Calu3 (cell line): ENCODE measurements around the gene TDRD15. TPM values are rescaled to one million over a fixed set of nuclear protein-coding genes. Genes with fewer than 3 reads are reported as not detected.
"Not testable (repeated sequence)": the region's sequence is repeated elsewhere in the genome, so short reads cannot be mapped to it uniquely, and the experiment has no call there.

Source experiments
- BruUV-seq: library from RNA; stranded (reverse); fragments of 400-500 nt; replicated peaks from 2 replicates; lab custom pipeline; 2021; lab: Mats Ljungman, UMichigan
- CTCF ChIA-PET: fragments of 300-600 bp; sonication (Branson Sonifier 250); formaldehyde crosslinking; loops from one replicate; lab custom pipeline; 2022; ENCODE audit warnings: antibody characterized with exemption; lab: Charles Lee
- DNase-seq: peaks from one replicate; pipeline ENCODE4 v3.0.0; 2022
- H3K27ac Mint-ChIP-seq: one replicate; pipeline ENCODE4 v1.8.0; 2022; ENCODE audit warnings: mixed read lengths; ENCODE audit not compliant: unreplicated experiment
- H3K27me3 Mint-ChIP-seq: one replicate; pipeline ENCODE4 v1.8.0; 2022; ENCODE audit warnings: mixed read lengths; ENCODE audit not compliant: unreplicated experiment
- H3K36me3 Mint-ChIP-seq: one replicate; pipeline ENCODE4 v1.8.0; 2022; ENCODE audit warnings: mild to moderate bottlenecking, moderate library complexity, mixed read lengths; ENCODE audit not compliant: insufficient read depth, unreplicated experiment
- H3K4me1 Mint-ChIP-seq: one replicate; pipeline ENCODE4 v1.8.0; 2022; ENCODE audit warnings: mild to moderate bottlenecking, low read depth, mixed read lengths; ENCODE audit not compliant: unreplicated experiment
- H3K4me3 Mint-ChIP-seq: one replicate; pipeline ENCODE4 v1.8.0; 2022; ENCODE audit warnings: mild to moderate bottlenecking, low read depth, moderate library complexity, mixed read lengths; ENCODE audit not compliant: unreplicated experiment
- H3K9me3 Mint-ChIP-seq: one replicate; pipeline ENCODE4 v1.8.0; 2022; ENCODE audit warnings: low read depth, mixed read lengths; ENCODE audit not compliant: unreplicated experiment
- intact Hi-C: fragments of 100-400 bp; cut with micrococcal nuclease; formaldehyde crosslinking; loops from one replicate; pipeline ENCODE4 v1.10.0; 2022; ENCODE audit not compliant: unreplicated experiment
- total RNA-seq: library from RNA; stranded (reverse); gene quantifications from 2 replicates; pipeline ENCODE4 v1.2.3, GENCODE V29; 2022
- TF ChIP-seq, protein P1 (sequence below): fragments of 200-600 bp; IDR thresholded peaks from one replicate; pipeline ENCODE4 v1.8.0; 2022; ENCODE audit warnings: antibody characterized with exemption; ENCODE audit not compliant: unreplicated experiment

Gene TDRD15
- total RNA-seq, 1 experiment from 2014 or later = not detected

DNA sequence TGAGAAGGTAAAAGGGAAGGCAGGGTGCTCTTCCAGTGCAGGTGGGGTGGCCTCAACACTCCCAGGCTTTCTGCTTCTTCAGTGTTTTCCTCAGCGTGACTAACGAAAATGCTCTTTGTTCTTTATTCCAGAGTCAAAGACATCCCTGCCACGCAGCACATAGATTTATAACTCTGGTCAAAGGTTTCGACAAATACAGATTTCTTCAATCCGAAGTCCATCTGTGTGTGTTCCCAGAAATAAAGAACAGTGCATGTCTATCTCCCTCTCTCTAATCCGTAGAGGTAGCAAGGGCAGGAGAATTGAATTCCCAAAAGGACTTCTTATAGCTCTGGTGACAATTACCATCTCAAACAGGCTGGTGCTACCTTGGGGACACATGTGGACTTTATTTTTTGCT, 26.4 kb upstream of the TDRD15 start:
- no peak for DNase-seq
- H3K9me3 Mint-ChIP-seq = no peaks in the 10 kb centered on the region
- H3K36me3 Mint-ChIP-seq = no peaks in the 10 kb centered on the region
- CTCF ChIA-PET = no interaction called here
- H3K27ac Mint-ChIP-seq = no peak overlapping the region
- no peaks in the 10 kb centered on the region for H3K4me1 Mint-ChIP-seq
- BruUV-seq = no TSS peak
- TF ChIP-seq, protein P1, sequence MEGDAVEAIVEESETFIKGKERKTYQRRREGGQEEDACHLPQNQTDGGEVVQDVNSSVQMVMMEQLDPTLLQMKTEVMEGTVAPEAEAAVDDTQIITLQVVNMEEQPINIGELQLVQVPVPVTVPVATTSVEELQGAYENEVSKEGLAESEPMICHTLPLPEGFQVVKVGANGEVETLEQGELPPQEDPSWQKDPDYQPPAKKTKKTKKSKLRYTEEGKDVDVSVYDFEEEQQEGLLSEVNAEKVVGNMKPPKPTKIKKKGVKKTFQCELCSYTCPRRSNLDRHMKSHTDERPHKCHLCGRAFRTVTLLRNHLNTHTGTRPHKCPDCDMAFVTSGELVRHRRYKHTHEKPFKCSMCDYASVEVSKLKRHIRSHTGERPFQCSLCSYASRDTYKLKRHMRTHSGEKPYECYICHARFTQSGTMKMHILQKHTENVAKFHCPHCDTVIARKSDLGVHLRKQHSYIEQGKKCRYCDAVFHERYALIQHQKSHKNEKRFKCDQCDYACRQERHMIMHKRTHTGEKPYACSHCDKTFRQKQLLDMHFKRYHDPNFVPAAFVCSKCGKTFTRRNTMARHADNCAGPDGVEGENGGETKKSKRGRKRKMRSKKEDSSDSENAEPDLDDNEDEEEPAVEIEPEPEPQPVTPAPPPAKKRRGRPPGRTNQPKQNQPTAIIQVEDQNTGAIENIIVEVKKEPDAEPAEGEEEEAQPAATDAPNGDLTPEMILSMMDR = no peak
- intact Hi-C loops = no loop called here
- H3K27me3 Mint-ChIP-seq = peaks cover 81% of the 10 kb centered on the region
- H3K4me3 Mint-ChIP-seq = no peak overlapping the region

DNA sequence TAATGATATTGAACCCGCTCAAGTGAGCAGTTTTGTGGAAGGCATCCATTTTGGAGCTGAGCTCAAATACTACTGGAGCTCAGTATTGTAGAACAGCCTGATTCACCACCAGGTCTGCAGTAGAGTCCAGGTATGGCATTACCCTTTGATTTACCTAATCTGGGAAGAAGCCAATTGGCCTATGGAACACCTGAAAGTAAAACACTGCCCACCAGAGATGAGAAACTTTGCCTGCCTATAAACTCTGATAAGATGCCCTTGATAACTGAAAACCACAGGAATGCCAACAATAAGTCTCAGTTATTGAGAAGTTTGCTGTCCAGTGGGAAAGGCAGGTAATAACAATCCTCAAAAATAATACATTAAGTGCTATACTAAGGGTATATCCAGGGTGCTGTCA, 25.5 kb upstream of the TDRD15 start:
- CTCF ChIA-PET = no interaction called here
- TF ChIP-seq, protein P1 = no peak
- H3K9me3 Mint-ChIP-seq = no peaks in the 10 kb centered on the region
- no peaks in the 10 kb centered on the region for H3K4me1 Mint-ChIP-seq
- BruUV-seq = no TSS peak
- no peak overlapping the region for H3K27ac Mint-ChIP-seq
- H3K4me3 Mint-ChIP-seq = no peak overlapping the region
- peaks cover 71% of the 10 kb centered on the region for H3K27me3 Mint-ChIP-seq
- no peaks in the 10 kb centered on the region for H3K36me3 Mint-ChIP-seq
- intact Hi-C loops = no loop called here
- DNase-seq = no peak

DNA sequence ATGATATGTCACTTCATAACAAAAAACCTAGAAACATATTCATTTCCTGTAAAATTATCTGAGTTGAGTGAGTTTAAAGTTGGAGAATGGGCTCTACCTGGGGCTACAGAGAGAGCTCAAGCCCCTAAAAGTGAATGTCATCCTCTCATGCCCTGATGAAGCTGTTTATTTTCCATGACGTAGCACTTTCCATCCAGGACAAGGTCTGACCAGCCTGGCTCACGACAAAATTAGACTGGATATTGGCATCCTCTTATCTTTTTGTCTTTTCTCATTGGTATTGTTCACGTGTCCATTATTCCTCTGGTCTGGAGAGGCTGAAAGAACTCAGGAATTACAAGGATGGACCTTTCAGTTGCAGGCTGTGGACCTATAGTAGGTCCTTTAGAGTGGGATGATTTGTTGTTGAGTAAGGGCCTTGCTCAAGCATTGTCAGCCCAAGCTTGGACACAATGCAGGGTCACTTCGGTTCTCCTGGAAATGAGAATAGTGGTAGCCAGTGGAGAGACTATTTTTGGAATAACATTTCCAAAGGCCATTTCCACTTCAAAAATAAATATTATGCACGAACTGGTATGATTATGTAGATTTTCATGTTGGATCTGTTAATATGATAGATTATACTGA, 24.4 kb upstream of the TDRD15 start:
- H3K4me1 Mint-ChIP-seq = no peaks in the 10 kb centered on the region
- BruUV-seq = no TSS peak
- no peak overlapping the region for H3K27ac Mint-ChIP-seq
- intact Hi-C loops = no loop called here
- H3K4me3 Mint-ChIP-seq = no peak overlapping the region
- no peak for DNase-seq
- H3K27me3 Mint-ChIP-seq = peaks cover 61% of the 10 kb centered on the region
- no peaks in the 10 kb centered on the region for H3K9me3 Mint-ChIP-seq
- CTCF ChIA-PET = no interaction called here
- no peaks in the 10 kb centered on the region for H3K36me3 Mint-ChIP-seq
- TF ChIP-seq, protein P1 = no peak

DNA sequence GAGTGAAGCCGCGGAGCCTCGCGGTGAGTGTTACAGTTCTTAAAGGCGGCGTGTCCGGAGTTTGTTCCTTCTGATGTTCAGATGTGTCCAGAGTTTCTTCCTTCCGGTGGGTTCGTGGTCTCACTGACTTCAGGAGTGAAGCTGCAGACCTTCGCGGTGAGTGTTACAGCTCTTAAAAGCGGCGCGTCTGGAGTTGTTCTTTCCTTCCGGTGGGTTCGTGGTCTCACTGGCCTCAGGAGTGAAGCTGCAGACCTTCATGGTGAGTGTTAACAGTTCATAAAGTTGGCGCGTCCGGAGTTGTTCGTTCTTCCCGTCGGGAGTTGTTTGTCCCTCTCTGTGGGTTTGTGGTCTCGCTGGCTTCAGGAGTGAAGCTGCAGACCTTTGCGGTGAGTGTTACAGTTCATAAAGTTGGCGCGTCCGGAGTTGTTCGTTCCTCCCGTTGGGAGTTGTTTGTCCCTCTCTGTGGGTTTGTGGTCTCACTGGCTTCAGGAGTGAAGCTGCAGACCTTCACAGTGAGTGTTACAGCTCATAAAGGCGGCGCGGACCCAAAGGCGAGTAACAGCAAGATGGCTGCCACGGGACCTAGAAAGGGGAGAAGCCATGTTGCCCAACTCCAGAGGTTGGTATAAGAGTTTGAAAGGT, 22.1 kb upstream of the TDRD15 start:
- H3K4me3 Mint-ChIP-seq, CTCF ChIA-PET, DNase-seq, H3K27ac Mint-ChIP-seq, H3K4me1 Mint-ChIP-seq, intact Hi-C loops, H3K9me3 Mint-ChIP-seq, BruUV-seq, H3K36me3 Mint-ChIP-seq: not testable (repeated sequence)
- peaks cover 39% of the 10 kb centered on the region for H3K27me3 Mint-ChIP-seq

DNA sequence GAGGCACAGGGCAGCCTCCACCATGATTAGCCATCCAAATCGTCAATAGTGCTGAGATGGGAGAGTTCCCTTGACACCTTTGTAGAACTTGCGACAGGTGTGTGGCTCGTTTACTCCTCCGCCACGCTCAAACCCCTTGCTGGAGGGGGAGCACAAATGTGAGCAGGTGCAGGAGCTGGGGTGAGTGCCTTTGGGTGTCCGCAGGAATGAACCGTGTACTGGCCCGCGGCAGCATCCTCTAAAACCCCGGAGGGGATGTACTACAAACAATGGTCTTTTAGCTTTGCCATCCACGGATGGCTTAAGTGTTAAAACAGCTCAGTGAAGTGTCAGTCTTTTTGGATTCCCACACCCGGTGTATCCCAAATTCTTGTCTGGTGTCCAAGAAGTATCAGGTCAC, 21.4 kb upstream of the TDRD15 start:
- CTCF ChIA-PET = interaction anchor here (0.7 kb wide), 1 partner anchor 42 kb away, joined by 3 read pairs; no protein-coding TSS in a partner anchor
- intact Hi-C loops = no loop called here

More for the DNA sequence above, 21.4 kb upstream of the TDRD15 start:
- Mint-ChIP-seq H3K4me3 (no peak overlapping the region), H3K36me3 (no peaks in the 10 kb centered on the region), H3K9me3 (no peaks in the 10 kb centered on the region), H3K27ac (no peak overlapping the region), H3K4me1 (no peaks in the 10 kb centered on the region), H3K27me3 (peaks cover 32% of the 10 kb centered on the region)
- TF ChIP-seq, protein P1 = no peak
- DNase-seq = no peak
- BruUV-seq = no TSS peak
